D721Med (cell line): ENCODE results near the gene NR3C2.

Experiments used
- DNase-seq: peaks from one replicate; pipeline ENCODE4 v3.0.0; 2011; ENCODE audit warnings: low spot score; ENCODE audit not compliant: insufficient read length
- FAIRE-seq: peaks from 2 replicates; lab custom pipeline; 2011; peaks lifted over from hg19 to GRCh38; lab: Jason Lieb, UNC
- CTCF ChIP-seq: IDR thresholded peaks from 2 replicates; pipeline ENCODE4 v1.5.1; 2012; ENCODE audit warnings: mild to moderate bottlenecking, control low read depth; ENCODE audit not compliant: insufficient read depth; ENCODE audit errors: missing control alignments

The NR3C2 gene

GRCh38 chr4:148029781-148030180, 412.4 kb downstream of the NR3C2 start:
- TF ChIP-seq CTCF, result no peak
- no peak for DNase-seq
- FAIRE-seq, result no peak
